GM18502 (cell line): ENCODE measurements around the gene MTR.

Experiments
- ATAC-seq: cut with Tn5 transposase; IDR thresholded peaks from one replicate; pipeline ENCODE4 v1.9.1; 2021; ENCODE audit warnings: mild to moderate bottlenecking; ENCODE audit not compliant: unreplicated experiment, poor library complexity

Gene MTR

DNA sequence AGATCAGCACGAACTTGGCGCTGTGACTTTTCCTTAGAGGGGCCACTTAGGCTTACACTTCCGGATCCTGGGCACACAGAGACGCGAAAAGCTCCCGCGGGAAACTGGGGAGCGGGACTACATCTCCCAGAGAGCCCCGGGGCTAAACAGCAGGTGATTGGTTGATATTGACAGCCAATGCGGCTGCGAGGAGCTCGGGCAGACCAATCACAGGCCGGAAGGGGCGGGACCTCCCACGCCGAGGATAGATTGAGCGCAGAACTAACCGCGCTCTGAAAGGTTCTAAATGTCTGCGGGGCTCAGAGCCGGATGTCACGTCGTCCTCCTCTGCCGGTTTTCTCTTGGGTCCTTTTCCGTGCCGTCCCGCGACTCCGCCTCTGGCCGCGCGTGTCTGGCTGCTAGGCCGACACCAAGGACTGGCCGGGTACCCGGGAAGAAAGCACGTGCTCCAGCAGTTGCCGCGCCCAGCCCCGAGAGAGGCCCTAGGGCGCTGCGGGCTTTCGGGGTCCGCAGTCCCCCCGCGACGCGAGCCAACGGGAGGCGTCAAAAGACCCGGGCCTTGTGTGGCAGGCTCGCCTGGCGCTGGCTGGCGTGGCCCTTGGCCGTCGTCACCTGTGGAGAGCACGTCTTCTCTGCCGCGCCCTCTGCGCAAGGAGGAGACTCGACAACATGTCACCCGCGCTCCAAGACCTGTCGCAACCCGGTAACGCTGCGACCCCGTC is at the start of gene MTR:
MTR (plus strand) TSS at position 258 of the 722 bp plus-strand sequence; CDS start at position 670, 412 bp downstream.
- peak; percentile 98 for ATAC-seq

DNA sequence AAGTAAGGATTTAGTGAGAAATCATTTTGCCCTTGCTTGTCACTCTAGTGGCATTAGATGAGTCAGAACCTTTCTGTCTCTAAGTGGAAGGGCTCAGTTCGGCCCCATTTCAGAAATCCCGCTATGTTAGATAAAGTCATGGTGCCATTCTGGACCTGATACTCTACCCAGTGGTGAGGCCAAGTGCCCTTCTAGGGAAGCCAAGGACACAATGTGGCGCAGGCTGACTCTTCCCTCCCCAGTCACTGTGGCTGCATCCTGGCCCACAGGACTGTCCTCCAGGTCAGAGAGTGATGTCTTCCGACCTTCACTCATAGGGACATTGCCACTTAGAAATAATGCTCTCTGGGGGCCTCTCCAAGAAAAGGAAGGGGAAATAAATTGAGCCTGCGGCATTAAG is 48.3 kb upstream of the MTR start:
- ATAC-seq = no peak

DNA sequence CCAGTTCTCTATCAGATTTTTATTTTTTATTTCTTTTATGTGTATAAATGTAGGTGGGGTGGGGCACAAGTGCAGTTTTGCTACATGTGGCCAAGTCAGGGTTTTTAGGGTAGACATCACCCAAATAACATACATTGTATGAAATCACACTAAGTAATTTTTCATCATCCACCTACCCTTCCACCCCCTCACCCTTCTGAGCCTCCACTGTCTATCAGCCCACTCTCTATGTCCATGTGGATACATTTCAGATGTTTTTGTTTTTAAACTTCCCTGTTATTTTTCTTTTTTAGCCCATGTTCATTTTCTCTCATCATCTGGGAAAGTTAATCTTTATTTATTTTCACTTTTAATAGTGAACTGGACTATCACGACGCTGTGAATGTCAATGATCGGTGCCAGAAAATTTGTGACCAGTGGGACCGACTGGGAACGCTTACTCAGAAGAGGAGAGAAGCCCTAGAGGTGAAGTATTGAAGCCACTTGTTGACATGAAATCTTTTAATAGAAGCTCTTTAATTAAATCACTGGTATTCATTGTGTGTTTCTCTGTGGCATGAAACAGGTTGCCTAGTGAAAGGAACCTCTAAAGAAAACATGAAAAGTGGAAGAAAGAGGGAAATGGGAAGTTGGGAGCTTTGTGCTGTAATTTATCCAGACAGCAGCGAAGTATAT is 47.6 kb upstream of the MTR start:
- no peak for ATAC-seq

DNA sequence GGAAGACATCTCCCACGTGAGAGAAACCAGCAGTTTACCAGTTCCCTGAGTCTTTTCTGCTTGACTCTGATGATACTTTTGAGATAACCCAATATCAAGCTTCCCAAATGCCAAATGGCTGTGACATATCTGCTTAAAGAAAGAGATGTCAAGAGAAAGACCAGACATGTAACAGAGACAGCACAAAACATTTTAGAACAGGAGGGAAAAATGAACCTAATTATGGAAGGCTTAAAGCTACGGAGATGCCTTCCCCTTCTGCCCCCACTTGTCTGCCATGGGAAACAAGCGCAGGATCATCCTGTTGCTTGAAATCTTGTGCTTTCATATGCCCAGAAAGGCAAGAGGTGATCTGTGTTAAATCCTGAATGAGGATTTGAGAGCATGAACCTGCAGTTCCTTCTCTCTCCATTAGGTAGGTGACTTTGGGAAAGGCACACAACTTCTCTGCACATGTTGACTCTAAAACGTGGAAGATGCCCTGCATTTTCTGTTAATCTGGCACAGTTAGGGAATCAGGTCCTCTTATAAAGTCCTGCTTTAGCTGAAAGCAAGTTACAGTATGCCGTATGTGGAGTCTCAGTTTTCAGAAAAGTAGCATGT is 46.7 kb upstream of the MTR start:
- ATAC-seq = peak; percentile 50

DNA sequence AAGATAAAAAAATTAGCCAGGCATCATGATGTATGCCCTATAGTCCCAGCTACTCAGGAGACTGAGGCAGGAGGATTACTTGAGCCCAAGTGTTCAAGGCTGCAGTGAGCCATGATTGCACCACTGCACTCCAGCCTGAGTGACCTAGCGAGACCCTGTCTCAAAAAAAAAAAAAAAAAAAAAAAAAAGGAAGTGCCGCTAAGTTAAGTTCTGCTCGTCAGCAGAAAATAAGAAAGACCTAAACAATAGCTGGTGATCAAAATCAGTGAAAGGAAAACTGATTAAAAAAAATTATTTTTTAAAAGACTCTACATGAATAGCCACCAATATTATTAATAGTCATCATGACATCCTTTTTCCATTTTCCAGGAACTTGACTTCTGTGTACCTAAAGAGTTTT is 44.2 kb upstream of the MTR start:
- no peak for ATAC-seq

DNA sequence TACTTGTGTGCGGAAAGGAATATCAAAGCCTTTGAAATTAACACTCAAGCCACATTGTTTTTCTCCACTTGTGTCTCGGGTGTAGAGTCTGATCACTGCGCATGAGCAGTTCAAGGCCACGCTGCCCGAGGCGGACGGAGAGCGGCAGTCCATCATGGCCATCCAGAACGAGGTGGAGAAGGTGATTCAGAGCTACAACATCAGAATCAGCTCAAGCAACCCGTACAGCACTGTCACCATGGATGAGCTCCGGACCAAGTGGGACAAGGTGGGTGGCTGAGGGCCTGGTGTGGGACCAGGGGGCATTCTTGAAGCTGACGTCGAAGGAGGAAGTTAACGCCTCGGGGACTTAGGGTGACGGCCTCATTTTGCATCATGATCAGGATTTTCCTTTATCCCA is 43.7 kb upstream of the MTR start:
- ATAC-seq = no peak

DNA sequence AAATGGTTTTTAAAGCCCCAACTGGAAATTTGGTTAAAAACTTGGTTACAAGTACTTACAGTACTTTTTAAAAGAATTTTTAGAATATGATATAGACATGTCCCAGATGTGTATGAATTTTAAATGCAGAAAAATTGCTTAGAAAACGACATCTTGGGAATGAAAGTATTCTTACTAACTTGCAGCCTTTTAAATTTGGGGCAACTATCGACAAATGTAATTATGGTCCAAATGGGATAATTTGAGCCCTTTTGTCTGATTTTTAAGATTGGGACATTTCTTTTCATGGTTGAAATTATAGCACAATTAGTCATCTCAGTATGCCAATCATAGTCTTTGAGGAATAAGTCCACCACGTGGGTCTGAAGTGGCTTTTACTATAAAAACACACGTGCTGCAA is 43.2 kb upstream of the MTR start:
- no peak for ATAC-seq

DNA sequence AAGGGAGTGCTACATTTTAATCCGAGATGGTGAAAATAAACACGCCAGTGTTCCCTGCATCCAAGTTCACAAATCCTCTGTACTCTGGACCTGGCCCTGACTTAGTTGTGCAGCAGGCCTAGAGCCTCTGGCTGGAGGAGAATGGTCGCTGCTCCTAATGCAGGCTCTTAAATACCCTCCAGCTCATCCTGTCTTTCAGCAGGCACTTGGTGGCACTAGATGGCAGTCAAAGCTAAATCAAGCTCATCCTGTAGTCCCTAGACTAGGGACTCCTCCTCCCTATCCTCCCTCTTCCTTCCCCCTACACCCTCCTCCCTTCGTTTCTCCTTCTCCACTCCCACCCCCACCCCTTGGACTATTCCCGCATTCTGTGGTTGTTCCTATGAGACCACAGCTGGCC is 41.6 kb upstream of the MTR start:
- no peak for ATAC-seq

DNA sequence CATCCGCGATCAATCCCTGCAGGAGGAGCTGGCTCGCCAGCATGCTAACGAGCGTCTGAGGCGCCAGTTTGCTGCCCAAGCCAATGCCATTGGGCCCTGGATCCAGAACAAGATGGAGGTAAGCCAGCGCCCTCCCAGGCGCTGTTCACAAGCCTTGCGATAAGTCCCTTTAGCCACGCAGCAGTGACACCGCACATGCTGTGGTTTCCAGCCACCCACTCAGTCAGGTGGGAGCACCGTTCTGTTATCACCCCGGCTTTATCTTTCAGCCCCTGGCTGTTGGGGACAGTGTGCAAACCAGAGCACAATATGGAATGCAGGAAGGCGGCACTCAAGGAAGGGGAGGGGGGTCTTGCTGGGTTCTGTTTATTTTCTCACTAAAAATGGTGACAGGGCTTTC is 41.1 kb upstream of the MTR start:
- no peak for ATAC-seq

DNA sequence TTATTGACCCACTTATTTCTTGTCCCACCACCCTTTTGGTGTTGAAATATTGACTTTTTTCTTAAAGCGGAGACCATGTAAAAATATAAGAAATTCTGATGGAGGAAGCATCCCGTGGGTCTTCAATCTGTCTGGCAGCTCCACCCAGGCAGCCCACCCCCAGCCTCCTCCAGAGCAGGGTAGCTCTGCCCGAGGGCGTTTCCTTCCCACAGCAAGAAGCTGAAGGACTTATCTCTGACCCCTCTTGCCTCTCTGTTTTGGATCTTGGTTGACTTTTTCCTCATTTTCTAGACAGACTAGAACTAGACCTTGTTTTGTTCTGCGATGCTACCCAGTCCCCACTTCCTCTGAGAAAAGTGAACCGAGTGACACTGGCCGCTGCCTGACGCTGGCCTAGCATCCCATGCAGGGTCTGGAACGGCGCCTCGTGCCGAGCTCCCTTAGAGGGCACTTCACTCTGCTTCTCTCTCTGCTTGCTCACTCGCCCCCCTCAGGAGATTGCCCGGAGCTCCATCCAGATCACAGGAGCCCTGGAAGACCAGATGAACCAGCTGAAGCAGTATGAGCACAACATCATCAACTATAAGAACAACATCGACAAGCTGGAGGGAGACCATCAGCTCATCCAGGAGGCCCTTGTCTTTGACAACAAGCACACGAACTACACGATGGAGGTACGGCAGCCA is 40.4 kb upstream of the MTR start:
- ATAC-seq = no peak

DNA sequence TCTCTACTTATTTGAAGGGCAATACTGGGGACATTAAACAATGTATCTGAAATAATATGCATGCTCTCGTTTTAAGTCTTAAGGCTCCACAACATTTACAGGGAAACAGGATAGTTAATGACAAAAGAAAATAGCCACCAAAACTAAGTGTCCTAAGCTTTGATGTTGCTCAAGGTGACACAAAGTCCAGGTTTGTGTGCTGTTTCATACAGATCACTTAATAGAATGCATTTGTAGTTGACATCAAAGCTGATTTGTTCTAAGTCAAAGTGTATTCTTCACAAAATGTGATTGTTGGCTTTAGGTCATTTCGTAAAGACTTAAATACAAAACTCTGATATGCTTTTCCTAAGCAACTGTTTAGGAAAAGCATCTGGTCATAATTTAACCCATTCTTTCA is 37.5 kb upstream of the MTR start:
- ATAC-seq = no peak

DNA sequence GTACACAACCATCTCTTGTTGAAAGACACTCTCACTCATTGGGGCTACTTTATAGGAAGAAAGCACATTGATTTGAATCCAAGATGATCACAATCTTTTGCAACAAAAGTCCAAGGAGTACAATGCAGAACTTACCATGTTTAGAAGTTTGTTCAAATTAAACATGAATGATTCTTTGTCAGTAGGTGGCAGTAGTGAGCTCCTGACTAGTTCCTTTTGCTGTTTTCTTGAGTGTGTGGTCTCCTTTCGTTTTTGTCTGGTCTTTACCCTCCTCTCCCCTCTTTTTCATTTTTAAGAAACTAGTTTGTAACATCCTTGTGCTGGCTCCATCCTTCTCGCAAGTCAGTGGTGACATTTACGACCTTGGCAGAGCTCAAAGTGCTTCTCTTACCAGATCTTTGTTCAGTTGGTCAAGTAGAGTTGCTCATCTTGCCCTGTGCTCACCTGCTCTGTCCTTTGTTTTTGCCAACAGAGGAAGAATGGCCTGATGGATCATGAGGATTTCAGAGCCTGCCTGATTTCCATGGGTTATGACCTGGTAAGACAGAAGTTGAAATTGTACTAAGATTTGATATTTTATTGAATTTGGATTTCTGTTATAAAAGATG is 35.7 kb upstream of the MTR start:
- ATAC-seq = peak; percentile 68

DNA sequence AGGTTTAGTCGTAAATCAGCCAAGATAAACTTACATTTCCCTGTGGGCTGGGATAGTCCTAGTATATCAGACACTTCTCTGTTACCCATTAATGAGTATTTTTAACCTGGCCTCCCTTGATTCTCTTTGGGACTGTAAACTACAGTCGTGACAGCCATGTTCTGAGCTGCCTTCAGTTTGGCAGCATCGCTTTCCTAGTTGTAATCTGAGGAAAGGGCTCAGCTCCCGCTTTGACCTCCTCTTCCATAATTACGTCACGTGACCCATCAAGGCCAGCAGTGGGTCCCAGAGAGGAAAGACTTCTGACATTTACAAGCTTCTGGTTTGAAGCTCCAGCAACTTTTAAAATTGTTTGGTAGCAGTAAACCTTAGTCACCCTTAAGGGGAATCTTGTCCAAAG is 34.6 kb upstream of the MTR start:
- ATAC-seq = no peak

DNA sequence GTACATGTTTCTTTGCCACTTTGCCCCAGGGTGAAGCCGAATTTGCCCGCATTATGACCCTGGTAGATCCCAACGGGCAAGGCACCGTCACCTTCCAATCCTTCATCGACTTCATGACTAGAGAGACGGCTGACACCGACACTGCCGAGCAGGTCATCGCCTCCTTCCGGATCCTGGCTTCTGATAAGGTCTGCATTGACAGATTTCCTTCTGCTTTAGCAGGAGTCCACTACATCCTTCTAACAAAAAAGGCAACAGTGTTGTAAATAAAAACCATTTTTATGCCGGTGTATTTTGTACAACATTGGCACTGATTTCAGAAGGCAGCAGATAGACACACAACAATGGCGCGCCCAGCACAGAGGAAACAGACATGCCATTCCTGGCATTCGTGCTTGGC is 34.1 kb upstream of the MTR start:
- no peak for ATAC-seq

DNA sequence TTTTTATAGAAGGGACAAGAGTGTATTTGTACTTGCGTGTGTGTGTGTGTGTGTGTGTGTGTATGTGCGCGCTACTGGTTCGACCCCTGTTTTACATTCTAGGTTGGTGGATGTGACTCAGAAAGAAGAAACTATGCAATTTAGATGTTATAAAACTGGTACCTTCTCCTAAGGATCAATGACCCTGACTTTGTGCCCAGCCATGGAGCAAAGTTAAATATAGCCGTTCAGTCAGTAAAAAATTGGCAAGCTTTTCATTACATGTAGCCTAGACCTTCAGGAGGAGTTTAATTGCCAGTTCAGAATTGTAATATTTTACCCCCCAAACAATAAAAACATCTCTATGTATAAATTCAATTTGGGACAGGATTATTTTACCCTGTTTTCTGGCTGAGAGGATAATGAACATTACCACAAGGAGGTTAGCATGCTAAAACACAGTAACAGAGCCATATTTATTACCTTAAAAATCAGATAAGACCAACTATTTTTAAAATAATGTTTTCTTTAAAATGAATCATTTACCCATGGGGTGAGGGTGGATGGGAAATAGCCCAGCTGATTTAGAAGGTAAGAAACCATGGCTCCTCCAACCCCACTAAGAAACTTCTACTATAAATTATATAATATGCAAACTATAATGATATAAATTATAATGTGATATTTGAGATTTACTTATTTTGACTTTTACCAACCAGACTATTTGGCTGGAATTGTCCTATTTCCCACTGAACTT is 33.5 kb upstream of the MTR start:
- ATAC-seq = no peak

DNA sequence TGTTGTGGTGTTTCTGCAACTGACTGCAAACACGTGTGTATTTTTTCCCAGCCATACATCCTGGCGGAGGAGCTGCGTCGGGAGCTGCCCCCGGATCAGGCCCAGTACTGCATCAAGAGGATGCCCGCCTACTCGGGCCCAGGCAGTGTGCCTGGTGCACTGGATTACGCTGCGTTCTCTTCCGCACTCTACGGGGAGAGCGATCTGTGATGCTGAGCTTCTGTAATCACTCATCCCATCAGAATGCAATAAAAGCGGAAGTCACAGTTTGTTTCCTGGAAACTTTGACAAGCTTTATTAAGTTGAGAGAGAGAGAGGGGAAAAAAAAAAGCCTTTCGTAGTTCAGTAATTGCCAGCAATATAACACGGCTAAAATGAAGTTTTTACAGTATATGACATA is 32.7 kb upstream of the MTR start:
- no peak for ATAC-seq

DNA sequence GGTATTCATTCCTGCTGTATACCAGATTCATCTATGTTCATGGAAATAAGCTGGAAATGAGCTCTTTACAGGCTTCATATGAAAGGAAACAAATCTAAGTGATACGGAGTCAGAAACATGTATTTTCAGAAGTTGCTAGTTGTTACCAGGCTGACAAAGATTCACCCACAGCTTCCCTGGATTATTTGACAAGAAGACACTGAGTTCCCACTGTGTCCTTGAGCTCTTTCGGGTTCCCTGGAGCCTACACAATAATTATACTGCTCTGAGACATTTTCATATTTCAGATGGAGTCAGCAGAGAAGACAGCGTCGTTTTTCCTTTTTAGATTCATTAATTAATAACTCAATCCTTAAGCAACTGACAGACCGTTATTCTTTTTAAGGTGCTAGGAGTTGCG is 29.3 kb upstream of the MTR start:
- ATAC-seq = no peak

DNA sequence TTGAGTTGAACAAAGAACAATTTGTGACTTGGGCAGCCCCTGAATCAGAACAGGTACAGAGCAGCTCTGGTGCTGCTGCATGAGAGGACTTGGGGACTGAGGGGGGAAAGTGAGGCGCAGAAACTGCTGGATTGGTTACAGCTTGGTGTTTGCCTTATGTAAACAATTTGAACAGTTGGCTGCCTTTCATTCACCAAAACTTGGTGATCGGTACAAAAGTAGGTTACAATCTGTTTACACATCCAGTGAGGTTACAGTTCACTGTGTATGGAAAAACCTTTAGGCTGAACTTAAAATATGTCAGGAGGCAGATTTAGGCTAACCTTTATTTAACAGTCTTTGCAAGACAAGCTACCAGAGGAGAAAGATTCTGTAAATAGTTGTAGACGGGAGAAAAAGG is 28.6 kb upstream of the MTR start:
- ATAC-seq = no peak

DNA sequence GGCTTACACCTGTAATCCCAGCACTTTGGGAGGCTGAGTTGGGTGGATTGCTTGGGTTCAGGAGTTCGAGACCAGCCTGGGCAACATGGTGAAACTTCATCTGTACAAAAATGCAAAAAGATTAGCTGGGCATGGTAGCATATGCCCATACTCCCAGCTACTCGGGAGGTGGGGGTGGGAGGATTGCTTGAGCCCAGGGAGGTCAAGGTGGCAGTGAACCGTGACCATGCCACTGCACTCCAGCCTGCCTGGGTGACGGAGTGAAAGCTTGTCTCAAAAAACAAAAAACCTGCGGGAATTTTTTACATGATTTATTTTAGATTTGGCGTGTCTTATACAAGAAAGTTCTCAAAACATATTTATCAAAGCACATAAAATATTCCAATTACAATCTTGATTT is 27.8 kb upstream of the MTR start:
- no peak for ATAC-seq

DNA sequence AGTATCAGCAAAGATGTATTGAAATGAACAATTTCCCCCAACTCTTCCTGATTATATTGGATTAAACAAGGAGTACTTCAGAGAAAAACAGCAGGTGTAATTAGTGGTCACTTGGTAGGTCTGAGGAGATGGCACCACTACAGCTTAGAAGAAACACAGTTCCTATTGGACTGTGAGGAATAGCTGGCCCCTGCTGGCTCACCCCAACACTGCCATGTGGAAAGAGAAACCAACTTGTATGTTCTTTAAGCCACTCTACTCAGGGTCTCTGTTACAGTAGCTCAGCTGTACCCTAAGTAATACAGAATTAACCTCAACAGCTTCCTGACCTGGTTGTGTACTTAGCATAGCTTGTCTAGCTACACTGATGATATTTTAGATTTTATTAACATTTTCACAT is 26.5 kb upstream of the MTR start:
- no peak for ATAC-seq
